Stimulated activated CD8-positive, alpha-beta memory T cell treated with anti-CD3 and anti-CD28 coated beads, Interleukin-4, amount 100 ng/mL, for 4 hours (primary cell): ENCODE measurements around the gene CASZ1.

ENCODE experiments used
- DNase-seq, 2 donors: peaks; one replicate each; pipeline ENCODE4 v3.0.0-alpha.2; 2020; ENCODE audit warnings: low read depth in 2 of 2, low spot score in 1 of 2

CASZ1 gene

GRCh38 chr1:10774615-10775310 lies 21.7 kb downstream of the CASZ1 start:
- no peak for DNase-seq

GRCh38 chr1:10773851-10774614 lies 22.4 kb downstream of the CASZ1 start:
- DNase-seq, result no peak

DNA sequence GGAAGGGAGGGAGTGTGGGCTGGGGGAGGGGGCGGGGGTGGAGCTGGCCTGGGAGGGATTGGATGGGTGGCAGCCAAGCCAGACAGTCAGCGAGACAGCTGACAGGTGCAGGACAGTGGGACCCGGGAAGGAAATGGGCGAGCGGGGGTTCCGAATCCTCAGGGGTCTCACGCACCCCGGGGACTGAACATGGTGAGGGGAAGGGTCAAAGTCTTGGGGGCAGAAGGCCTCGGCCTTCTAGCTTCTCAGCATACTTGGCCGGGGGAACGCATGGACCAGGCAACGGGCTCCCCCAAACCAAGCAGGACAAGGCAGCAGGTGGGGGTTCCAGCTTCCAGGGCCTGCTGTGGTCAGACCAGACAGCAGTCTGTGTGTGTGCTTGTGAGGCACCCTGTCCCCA lies 23.1 kb downstream of the CASZ1 start:
- no peak for DNase-seq

GRCh38 chr1:10772711-10773110 lies 23.7 kb downstream of the CASZ1 start:
- no peak for DNase-seq

GRCh38 chr1:10771789-10772188 lies 24.7 kb downstream of the CASZ1 start:
- DNase-seq, result no peak

DNA sequence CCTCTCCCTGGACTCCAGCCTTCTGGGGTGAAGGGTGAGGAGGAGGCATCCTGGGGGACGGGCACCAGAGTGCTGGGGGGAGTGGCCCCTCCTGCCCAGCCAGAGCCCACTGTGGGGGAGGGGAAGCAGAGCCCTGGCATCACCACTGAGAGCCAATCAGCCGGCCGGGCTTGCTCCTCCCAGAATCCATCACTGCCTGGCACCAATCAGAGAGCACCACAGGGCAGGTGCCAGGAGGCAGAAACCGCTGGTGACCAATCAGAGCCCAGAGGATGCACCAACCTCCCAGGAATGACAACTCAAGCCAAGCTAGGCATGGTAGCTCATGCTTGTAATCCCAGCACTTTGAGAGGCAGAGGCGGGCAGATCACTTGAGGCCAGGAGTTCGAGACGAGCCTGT lies 27.9 kb downstream of the CASZ1 start:
- no peak for DNase-seq

GRCh38 chr1:10767282-10767681 lies 29.2 kb downstream of the CASZ1 start:
- no peak for DNase-seq

DNA sequence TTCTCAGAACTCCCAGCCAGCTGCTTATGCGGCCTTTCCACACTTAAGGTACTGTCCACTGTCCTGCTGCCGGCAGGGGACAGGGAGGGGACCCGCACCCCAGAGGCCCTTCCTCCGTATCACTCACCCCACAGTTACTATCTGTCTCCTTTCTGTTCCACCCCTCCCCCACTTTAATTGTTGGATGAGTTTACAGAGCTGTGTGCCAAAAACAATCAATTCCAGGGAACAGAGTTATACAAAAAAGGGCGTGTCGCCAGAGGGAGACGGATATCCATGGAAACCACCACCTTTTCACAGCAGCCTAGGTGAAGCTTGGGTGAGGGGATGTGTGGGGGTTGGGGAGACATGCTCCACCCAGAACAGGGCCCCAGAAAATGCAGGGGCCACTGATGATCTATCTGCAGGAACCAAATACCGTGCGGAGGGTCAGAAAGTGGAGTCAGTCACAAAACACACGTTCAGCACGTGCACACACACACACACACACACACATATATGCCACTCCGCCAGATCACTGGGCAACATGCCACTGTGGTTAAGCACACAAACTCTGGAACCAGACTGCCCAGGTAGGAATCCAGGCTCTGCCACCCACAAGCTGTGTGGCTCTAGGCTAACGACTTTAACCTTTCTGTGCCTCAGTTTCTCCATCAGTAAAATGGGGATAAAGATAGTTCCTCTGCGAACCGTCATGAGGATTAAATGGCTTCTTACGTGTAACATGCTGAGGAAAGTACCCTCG lies 30.5 kb downstream of the CASZ1 start:
- DNase-seq, result no peak

DNA sequence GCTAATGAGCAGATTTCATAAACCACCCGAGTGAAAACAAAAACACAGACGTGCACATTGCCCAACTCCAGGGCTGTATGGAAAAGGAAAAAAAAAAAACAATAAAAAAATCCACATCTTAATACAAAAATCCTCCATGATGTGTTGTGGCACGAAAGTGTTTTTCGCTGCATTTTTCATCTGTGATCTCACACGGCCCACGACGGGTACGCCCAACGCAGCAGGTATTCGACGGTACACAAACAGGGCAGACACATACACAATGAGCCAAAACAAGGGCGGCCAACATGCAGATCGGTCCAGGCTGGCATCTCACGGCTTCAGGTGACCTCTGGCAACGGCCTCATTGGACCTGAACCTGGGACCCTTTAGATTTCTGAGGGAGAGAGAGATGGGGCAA lies 31.1 kb downstream of the CASZ1 start:
- DNase-seq, result no peak

DNA sequence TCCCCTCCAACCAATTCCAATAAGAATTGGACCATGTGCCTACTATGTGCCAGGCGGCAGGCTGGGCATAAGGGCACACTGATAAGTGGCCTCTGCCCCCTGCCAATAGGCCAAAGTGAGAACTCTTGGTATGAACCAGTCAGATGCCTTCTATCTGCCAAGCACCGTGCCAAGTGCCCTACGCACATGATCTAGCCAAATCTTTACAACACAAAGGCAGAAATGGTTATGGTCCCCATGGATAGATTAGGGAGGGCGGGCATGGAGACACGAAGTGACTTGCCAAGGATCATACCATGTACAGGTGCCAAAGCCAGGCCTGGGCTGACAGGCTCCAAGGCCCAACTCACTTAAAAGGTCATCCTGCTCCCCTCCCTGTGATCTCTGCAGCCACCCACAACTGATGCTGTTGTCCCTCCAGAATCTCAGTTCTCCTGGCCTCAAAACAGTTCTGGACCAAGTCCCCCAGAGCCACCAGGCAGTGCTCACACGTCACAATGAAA lies 32.1 kb downstream of the CASZ1 start:
- no peak for DNase-seq

DNA sequence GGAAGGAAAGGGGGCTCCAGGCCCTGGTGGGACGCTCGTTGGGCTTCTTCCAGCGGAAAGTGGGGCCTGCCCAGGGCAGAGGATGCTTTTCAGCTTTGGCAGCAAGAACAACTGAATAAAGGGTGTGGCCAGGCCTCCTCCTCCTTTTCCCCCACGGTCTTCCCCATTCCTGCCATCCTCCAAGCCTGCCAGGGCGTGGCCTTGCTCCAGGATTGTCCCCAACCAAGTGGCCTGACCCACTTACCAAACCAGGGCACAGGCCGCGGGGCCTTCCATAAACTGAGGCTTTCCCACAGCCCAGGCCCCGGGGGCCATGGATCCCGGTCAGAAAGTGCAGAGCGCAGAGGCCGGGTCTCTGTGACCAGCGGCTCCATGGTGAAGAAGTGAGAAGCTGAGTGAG lies 33.6 kb downstream of the CASZ1 start:
- no peak for DNase-seq

- DNase-seq, result no peak
Observed at GRCh38 chr1:10762153-10762523, 34.3 kb downstream of the CASZ1 start.

GRCh38 chr1:10761503-10762152 lies 34.8 kb downstream of the CASZ1 start:
- DNase-seq, result no peak

DNA sequence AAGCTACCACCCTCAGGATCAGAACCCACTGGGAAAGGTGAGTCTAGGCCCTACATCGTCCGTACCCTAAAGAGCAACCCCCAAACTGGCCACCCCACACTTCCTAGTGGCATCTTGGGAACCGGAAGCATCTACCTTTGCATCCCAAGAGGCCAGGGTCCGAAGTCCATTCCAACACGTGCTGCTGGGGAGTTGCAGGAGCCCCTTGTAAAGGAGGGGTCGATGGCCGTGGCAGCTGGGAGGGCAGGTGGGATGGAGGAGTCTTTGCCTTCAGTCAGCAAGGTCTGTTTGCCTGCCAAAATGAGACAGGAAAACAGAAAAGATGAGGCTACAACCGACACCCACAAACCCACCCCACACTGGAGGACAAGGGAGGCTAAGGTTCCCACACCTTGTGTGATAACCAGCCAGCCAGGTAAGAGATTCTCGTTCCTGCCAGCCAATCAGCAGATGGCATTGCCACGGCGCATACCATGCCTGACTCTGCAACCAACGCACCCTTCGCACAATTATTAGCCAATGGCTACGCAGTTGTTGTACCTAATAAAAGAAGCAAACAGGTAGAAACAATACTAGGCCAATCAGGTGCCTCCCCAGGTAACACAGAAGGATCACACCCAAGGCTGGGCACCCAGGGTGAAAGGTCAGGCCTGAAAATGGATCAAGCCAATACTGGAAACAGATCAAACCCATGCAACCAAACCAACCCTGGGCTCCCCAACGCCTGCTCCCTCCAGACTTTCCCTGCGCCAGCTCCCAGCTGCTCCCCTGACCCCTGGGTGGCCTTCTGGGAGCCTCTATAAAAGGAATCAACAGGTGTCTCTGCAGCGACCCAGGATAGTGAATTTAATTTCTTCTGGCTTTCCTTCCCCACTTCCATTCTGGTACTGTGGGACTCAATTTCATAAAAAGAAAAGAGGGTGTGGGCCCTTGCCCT lies 35.6 kb downstream of the CASZ1 start:
- DNase-seq, result no peak

DNA sequence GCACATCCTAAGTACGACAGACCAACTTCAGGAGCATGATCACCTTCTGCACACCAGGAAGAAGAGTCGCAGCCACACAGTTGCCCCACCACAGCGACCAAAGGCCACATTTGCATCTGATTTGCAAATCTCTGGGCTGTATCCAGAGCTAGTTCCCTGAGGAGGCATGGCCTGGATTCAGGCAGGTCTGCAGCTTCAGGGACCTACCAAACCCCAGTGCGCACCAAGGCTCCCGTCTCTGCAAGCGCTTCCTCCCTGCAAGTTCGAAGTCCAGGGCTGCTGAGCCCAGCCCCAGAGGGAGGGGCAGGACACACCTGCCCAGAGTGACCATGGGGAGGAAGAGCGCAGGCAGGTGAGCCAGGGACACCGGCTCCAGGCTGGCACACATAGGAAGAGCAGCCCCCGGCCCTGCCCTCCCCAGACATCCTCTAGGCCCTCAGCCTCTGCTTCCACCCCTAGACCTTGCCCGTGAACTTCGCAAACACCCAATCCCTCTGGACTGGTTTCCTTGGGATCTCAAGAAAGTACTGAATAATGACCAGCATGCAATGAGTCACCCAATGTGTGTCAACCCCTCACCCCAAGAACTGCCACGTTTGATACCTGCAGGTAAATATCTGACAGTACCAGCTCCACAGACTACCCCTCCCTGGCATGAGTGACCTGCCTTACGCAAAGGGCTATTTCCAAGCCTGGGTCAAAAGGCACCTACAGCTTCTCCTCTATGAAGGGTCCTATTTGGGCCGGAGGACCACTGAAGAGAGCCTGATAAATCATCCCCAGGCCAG lies 36.8 kb downstream of the CASZ1 start:
- no peak for DNase-seq

- no peak for DNase-seq
Observed at GRCh38 chr1:10756842-10757241, 39.6 kb downstream of the CASZ1 start.

GRCh38 chr1:10755970-10756521 lies 40.4 kb downstream of the CASZ1 start:
- peak; percentile 5 to 21 for DNase-seq

- DNase-seq, result no peak
Observed at GRCh38 chr1:10754568-10755329, 41.7 kb downstream of the CASZ1 start.

- no peak for DNase-seq
Observed at GRCh38 chr1:10753299-10753698, 43.1 kb downstream of the CASZ1 start.
